Measurements from ENCODE around the gene PROK2.
A peak's percentile ranks its signal among the peaks of the same experiment; 100 is the strongest.

PROK2 gene

GRCh38 chr3:71786551-71786950, 1.6 kb upstream of the PROK2 start:
- no peak for DNase-seq (ENCODE audit: low read depth in 2 of 2)

- no peak for DNase-seq (ENCODE audit: low read depth in 2 of 2)
Observed at GRCh38 chr3:71786217-71786549, 1.2 kb upstream of the PROK2 start.

- DNase-seq (ENCODE audit: low read depth in 2 of 2): no peak
Observed at GRCh38 chr3:71785532-71786216, 726 bp upstream of the PROK2 start.

- DNase-seq (ENCODE audit: low read depth in 2 of 2): no peak
Observed at GRCh38 chr3:71784201-71784913, 591 bp downstream of the PROK2 start.

GRCh38 chr3:71783152-71783551, 1.8 kb downstream of the PROK2 start:
- DNase-seq (ENCODE audit: low read depth in 2 of 2): no peak

GRCh38 chr3:71780430-71780829, 4.5 kb downstream of the PROK2 start:
- DNase-seq (ENCODE audit: low read depth in 2 of 2): no peak

GRCh38 chr3:71779674-71780377, 5.1 kb downstream of the PROK2 start:
- DNase-seq (ENCODE audit: low read depth in 2 of 2): no peak

- DNase-seq (ENCODE audit: low read depth in 2 of 2): no peak
Observed at GRCh38 chr3:71778353-71778752, 6.6 kb downstream of the PROK2 start.

- no peak for DNase-seq (ENCODE audit: low read depth in 2 of 2)
Observed at GRCh38 chr3:71776538-71776937, 8.4 kb downstream of the PROK2 start.

- no peak for DNase-seq (ENCODE audit: low read depth in 2 of 2)
Observed at GRCh38 chr3:71771884-71772283, 13.1 kb downstream of the PROK2 start.

- no peak for DNase-seq (ENCODE audit: low read depth in 2 of 2)
Observed at GRCh38 chr3:71771126-71771525, 13.8 kb downstream of the PROK2 start.

GRCh38 chr3:71763426-71763825, 21.5 kb downstream of the PROK2 start:
- no peak for DNase-seq (ENCODE audit: low read depth in 2 of 2)

GRCh38 chr3:71760140-71760539, 24.8 kb downstream of the PROK2 start:
- no peak for DNase-seq (ENCODE audit: low read depth in 2 of 2)

- no peak for DNase-seq (ENCODE audit: low read depth in 2 of 2)
Observed at GRCh38 chr3:71759401-71759800, 25.5 kb downstream of the PROK2 start.

GRCh38 chr3:71758091-71758490, 26.9 kb downstream of the PROK2 start:
- DNase-seq (ENCODE audit: low read depth in 2 of 2): no peak

GRCh38 chr3:71754610-71755253, 30.2 kb downstream of the PROK2 start:
- DNase-seq (ENCODE audit: low read depth in 2 of 2): no peak

GRCh38 chr3:71753701-71754609, 31.0 kb downstream of the PROK2 start, which contains the start of gene GPR27:
Gene GPR27, plus strand, starts transcription at chr3:71753855. Its CDS starts 195 bp downstream, at chr3:71754050.
- DNase-seq (ENCODE audit: low read depth in 2 of 2): peak in 1 of 2 donors; percentile 2

GRCh38 chr3:71752831-71753700, 31.9 kb downstream of the PROK2 start:
- DNase-seq (ENCODE audit: low read depth in 2 of 2): no peak

- DNase-seq (ENCODE audit: low read depth in 2 of 2): no peak
Observed at GRCh38 chr3:71751602-71752001, 33.3 kb downstream of the PROK2 start.

GRCh38 chr3:71744738-71745137, 40.2 kb downstream of the PROK2 start:
- no peak for DNase-seq (ENCODE audit: low read depth in 2 of 2)
